ENCODE data around the gene CTAG1A.
"Not testable (repeated sequence)": the region's sequence is repeated elsewhere in the genome, so short reads cannot be mapped to it uniquely, and the experiment has no call there.

GRCh38 chrX:154613586-154613985 lies 28.7 kb downstream of the CTAG1A start:
- not testable (repeated sequence) for TF ChIP-seq POLR2AphosphoS5 (IDR thresholded peaks at IDR 0.05); CTCF (IDR thresholded peaks at IDR 0.05); EP300 (IDR thresholded peaks at IDR 0.05; ENCODE audit: low read depth)

Measured in transverse colon (tissue), 4 donors.